H9 (cell line): Measurements from ENCODE around the gene RIPPLY1. TPM values are rescaled to one million over a fixed set of nuclear protein-coding genes. Genes with fewer than 3 reads are reported as not detected.

Experiments
- DNase-seq: peaks from one replicate; pipeline ENCODE4 v3.0.0-alpha.2; 2017
- H2AFZ ChIP-seq: one replicate; pipeline ENCODE4 v1.6.1; 2013; ENCODE audit warnings: mild to moderate bottlenecking, low read length, control low read depth, moderate library complexity
- H2AK5ac ChIP-seq: 2 replicates; pipeline ENCODE4 v1.6.1; 2013; ENCODE audit warnings: low read length, control low read depth, mixed read lengths; ENCODE audit not compliant: insufficient read length
- H2BK120ac ChIP-seq: one replicate; pipeline ENCODE4 v1.6.1; 2013; ENCODE audit warnings: low read depth, mild to moderate bottlenecking, low read length, control low read depth, inconsistent platforms; ENCODE audit not compliant: poor library complexity, severe bottlenecking
- H2BK12ac ChIP-seq: 2 replicates; pipeline ENCODE4 v1.6.1; 2013; ENCODE audit warnings: low read length, control low read depth, mixed read lengths, low read depth; ENCODE audit not compliant: insufficient read length
- H2BK15ac ChIP-seq: 2 replicates; pipeline ENCODE4 v1.6.1; 2013; ENCODE audit warnings: low read depth, low read length, control low read depth
- H2BK20ac ChIP-seq: one replicate; pipeline ENCODE4 v1.6.1; 2013; ENCODE audit warnings: low read depth, mild to moderate bottlenecking, low read length, control low read depth, inconsistent platforms; ENCODE audit not compliant: poor library complexity, severe bottlenecking
- H2BK5ac ChIP-seq: 2 replicates; pipeline ENCODE4 v1.6.1; 2013; ENCODE audit warnings: low read length, control low read depth, mixed read lengths; ENCODE audit not compliant: insufficient read length
- H3K14ac ChIP-seq: 2 replicates; pipeline ENCODE4 v1.6.1; 2013; ENCODE audit warnings: low read length, control low read depth; ENCODE audit not compliant: insufficient read depth
- H3K18ac ChIP-seq: 2 replicates; pipeline ENCODE4 v1.6.1; 2013; ENCODE audit warnings: low read depth, mild to moderate bottlenecking, mixed read lengths, low read length, control low read depth; ENCODE audit not compliant: insufficient read length
- H3K23ac ChIP-seq: 2 replicates; pipeline ENCODE4 v1.6.1; 2013; ENCODE audit warnings: low read length, control low read depth, mixed read lengths, low read depth; ENCODE audit not compliant: insufficient read length
- H3K23me2 ChIP-seq: 2 replicates; pipeline ENCODE4 v1.6.1; 2013; ENCODE audit warnings: low read depth, mild to moderate bottlenecking, mixed read lengths, low read length, control low read depth; ENCODE audit not compliant: insufficient read length, poor library complexity, severe bottlenecking
- H3K27ac ChIP-seq: 2 replicates; pipeline ENCODE4 v1.5.1; 2013; ENCODE audit warnings: low read length, control low read depth, mixed read lengths, low read depth; ENCODE audit not compliant: insufficient read length
- H3K27me3 ChIP-seq: 2 replicates; pipeline ENCODE4 v1.6.1; 2013; ENCODE audit warnings: low read length, control low read depth, inconsistent platforms; ENCODE audit not compliant: insufficient read depth
- H3K4ac ChIP-seq: 2 replicates; pipeline ENCODE4 v1.6.1; 2013; ENCODE audit warnings: low read depth, mild to moderate bottlenecking, control low read depth, inconsistent platforms, low read length, moderate library complexity
- H3K4me1 ChIP-seq: 2 replicates; pipeline ENCODE4 v1.6.1; 2013; ENCODE audit warnings: low read length, control low read depth, inconsistent platforms; ENCODE audit not compliant: insufficient read depth
- H3K4me2 ChIP-seq: 2 replicates; pipeline ENCODE4 v1.6.1; 2013; ENCODE audit warnings: low read length, control low read depth, mixed read lengths; ENCODE audit not compliant: insufficient read length, insufficient read depth
- H3K56ac ChIP-seq: 2 replicates; pipeline ENCODE4 v1.6.1; 2013; ENCODE audit warnings: low read depth, mild to moderate bottlenecking, mixed read lengths, low read length, control low read depth; ENCODE audit not compliant: insufficient read length
- H3K79me1 ChIP-seq: 2 replicates; pipeline ENCODE4 v1.6.1; 2013; ENCODE audit warnings: low read depth, mild to moderate bottlenecking, moderate library complexity, low read length, control low read depth, inconsistent platforms; ENCODE audit not compliant: insufficient read depth, poor library complexity, severe bottlenecking
- H3K79me2 ChIP-seq: 2 replicates; pipeline ENCODE4 v1.6.1; 2013; ENCODE audit warnings: low read length, control low read depth, inconsistent platforms; ENCODE audit not compliant: insufficient read depth
- H3K9ac ChIP-seq: 2 replicates; pipeline ENCODE4 v1.6.1; 2013; ENCODE audit warnings: low read length, control low read depth, mixed read lengths; ENCODE audit not compliant: insufficient read length; ENCODE audit errors: extremely low read depth
- H3K9me3 ChIP-seq: one replicate; pipeline ENCODE4 v1.6.1; 2013; ENCODE audit warnings: low read depth, low read length, inconsistent platforms; ENCODE audit not compliant: control insufficient read depth
- H3T11ph ChIP-seq: one replicate; pipeline ENCODE4 v1.6.1; 2013; ENCODE audit warnings: mild to moderate bottlenecking, low read length, control low read depth, inconsistent platforms
- H4K20me1 ChIP-seq: one replicate; pipeline ENCODE4 v1.6.1; 2013; ENCODE audit not compliant: control insufficient read depth, insufficient read length, insufficient read depth
- H4K5ac ChIP-seq: 2 replicates; pipeline ENCODE4 v1.6.1; 2013; ENCODE audit warnings: low read depth, mild to moderate bottlenecking, mixed read lengths, low read length, control low read depth; ENCODE audit not compliant: insufficient read length
- H4K8ac ChIP-seq: replicated peaks from 2 replicates; pipeline ENCODE4 v1.6.1; 2013; ENCODE audit warnings: low read length, control low read depth, mixed read lengths, low read depth; ENCODE audit not compliant: insufficient read length
- H4K91ac ChIP-seq: 2 replicates; pipeline ENCODE4 v1.6.1; 2013; ENCODE audit warnings: low read depth, mild to moderate bottlenecking, moderate library complexity, mixed read lengths, low read length, control low read depth; ENCODE audit not compliant: insufficient read length
- H3K27ac Mint-ChIP-seq, 3 experiments: 2 replicates in 2 of 3; 3 replicates in 1 of 3; pipeline ENCODE4 v1.8.0; 2020 to 2021; ENCODE audit warnings: mixed read lengths in 3 of 3, mild to moderate bottlenecking in 1 of 3, moderate library complexity in 1 of 3
- H3K27me3 Mint-ChIP-seq: 2 replicates; pipeline ENCODE4 v1.8.0; 2021; ENCODE audit warnings: low read depth, mild to moderate bottlenecking, moderate library complexity, mixed read lengths
- H3K36me3 Mint-ChIP-seq, 3 experiments: 2 replicates in 2 of 3; 3 replicates in 1 of 3; pipeline ENCODE4 v1.8.0; 2020 to 2021; ENCODE audit warnings: low read depth in 3 of 3, mixed read lengths in 3 of 3; ENCODE audit not compliant: insufficient read depth in 1 of 3
- H3K4me1 Mint-ChIP-seq, 2 experiments: 2 replicates each; pipeline ENCODE4 v1.8.0; 2020; ENCODE audit warnings: mixed read lengths in 2 of 2
- H3K4me3 Mint-ChIP-seq, 2 experiments: 2 replicates in 1 of 2; 3 replicates in 1 of 2; pipeline ENCODE4 v1.8.0; 2020 to 2021; ENCODE audit warnings: mild to moderate bottlenecking in 2 of 2, mixed read lengths in 2 of 2, moderate library complexity in 1 of 2
- H3K9me3 Mint-ChIP-seq, 2 experiments: 2 replicates in 1 of 2; 3 replicates in 1 of 2; pipeline ENCODE4 v1.8.0; 2020; ENCODE audit warnings: mild to moderate bottlenecking in 2 of 2, mixed read lengths in 2 of 2, moderate library complexity in 1 of 2
- WGBS: extraction: QIAGEN DNeasy Blood & Tissue Kit; methylation state at CpG from one replicate; pipeline ENCODE4 v1.1.7; 2013; ENCODE audit warnings: missing lambda C conversion rate, low lambda C conversion rate, mixed read lengths; ENCODE audit not compliant: insufficient read length; ENCODE audit errors: extremely low coverage; 5-methylcytosine and 5-hydroxymethylcytosine counted together
- total RNA-seq: library from RNA; stranded (reverse); gene quantifications from 2 replicates; pipeline ENCODE4 v1.2.1, GENCODE V29; 2021
- TF ChIP-seq, protein P1 (sequence below): fragments of 200-600 bp; sonication (generic); conservative IDR thresholded peaks from 3 replicates; pipeline ENCODE4 v1.8.0; 2021; ENCODE audit warnings: antibody characterized with exemption, mild to moderate bottlenecking

Gene RIPPLY1
- total RNA-seq, 1 experiment from 2014 or later, result not detected

GRCh38 chrX:106952538-106952937 is 49.4 kb upstream of the RIPPLY1 start:
- Mint-ChIP-seq H3K9me3 (peaks cover 0 to 28% of the 10 kb centered on the region in 2 experiments; a peak in 1 of 5 replicates), H3K36me3 (peaks cover 0 to 5% (median 0%) of the 10 kb centered on the region in 3 experiments; a peak in 2 of 7 replicates), H3K4me1 (no peaks in the 10 kb centered on the region), H3K27ac (no peak overlapping the region), H3K4me3 (no peak overlapping the region), H3K27me3 (no peaks in the 10 kb centered on the region)
- H3K79me2 ChIP-seq, result no peaks in the 10 kb centered on the region
- no peak overlapping the region for H3K4ac ChIP-seq
- no peak overlapping the region for H2BK120ac ChIP-seq
- H2BK20ac ChIP-seq, result no peak overlapping the region
- no peak overlapping the region for H3K27ac ChIP-seq
- TF ChIP-seq, protein P1, sequence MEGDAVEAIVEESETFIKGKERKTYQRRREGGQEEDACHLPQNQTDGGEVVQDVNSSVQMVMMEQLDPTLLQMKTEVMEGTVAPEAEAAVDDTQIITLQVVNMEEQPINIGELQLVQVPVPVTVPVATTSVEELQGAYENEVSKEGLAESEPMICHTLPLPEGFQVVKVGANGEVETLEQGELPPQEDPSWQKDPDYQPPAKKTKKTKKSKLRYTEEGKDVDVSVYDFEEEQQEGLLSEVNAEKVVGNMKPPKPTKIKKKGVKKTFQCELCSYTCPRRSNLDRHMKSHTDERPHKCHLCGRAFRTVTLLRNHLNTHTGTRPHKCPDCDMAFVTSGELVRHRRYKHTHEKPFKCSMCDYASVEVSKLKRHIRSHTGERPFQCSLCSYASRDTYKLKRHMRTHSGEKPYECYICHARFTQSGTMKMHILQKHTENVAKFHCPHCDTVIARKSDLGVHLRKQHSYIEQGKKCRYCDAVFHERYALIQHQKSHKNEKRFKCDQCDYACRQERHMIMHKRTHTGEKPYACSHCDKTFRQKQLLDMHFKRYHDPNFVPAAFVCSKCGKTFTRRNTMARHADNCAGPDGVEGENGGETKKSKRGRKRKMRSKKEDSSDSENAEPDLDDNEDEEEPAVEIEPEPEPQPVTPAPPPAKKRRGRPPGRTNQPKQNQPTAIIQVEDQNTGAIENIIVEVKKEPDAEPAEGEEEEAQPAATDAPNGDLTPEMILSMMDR, result no peak
- H3K9ac ChIP-seq, result no peak overlapping the region
- no peak overlapping the region for H2BK5ac ChIP-seq
- no peak overlapping the region for H2AK5ac ChIP-seq
- no peak overlapping the region for H3K23ac ChIP-seq
- no peaks in the 10 kb centered on the region for H3K27me3 ChIP-seq
- no peak overlapping the region for H3K18ac ChIP-seq
- DNase-seq, result no peak
- H3T11ph ChIP-seq, result no peak overlapping the region
- no peak overlapping the region for H2BK12ac ChIP-seq
- no peak overlapping the region for H4K91ac ChIP-seq
- H3K9me3 ChIP-seq, result no peaks in the 10 kb centered on the region
- no peak overlapping the region for H3K4me2 ChIP-seq
- no peaks in the 10 kb centered on the region for H4K20me1 ChIP-seq
- H2AFZ ChIP-seq, result no peak overlapping the region
- no peaks in the 10 kb centered on the region for H3K23me2 ChIP-seq
- no peaks in the 10 kb centered on the region for H3K4me1 ChIP-seq
- no peak overlapping the region for H4K8ac ChIP-seq
- no peak overlapping the region for H2BK15ac ChIP-seq
- no peak overlapping the region for H3K56ac ChIP-seq
- H4K5ac ChIP-seq, result no peak overlapping the region
- no peak overlapping the region for H3K14ac ChIP-seq
- H3K79me1 ChIP-seq, result no peaks in the 10 kb centered on the region
- no CpG with 5 or more reads among the region's 2 CpGs for WGBS
